Effector memory CD4-positive, alpha-beta T cell (primary cell): ENCODE results near the gene FGF8.

ENCODE experiments used
- DNase-seq, 3 donors: peaks; one replicate each; pipeline ENCODE4 v3.0.0-alpha.2; 2020
- H3K27ac ChIP-seq: 2 replicates; pipeline ENCODE4 v1.7.0; 2013; ENCODE audit warnings: mild to moderate bottlenecking, low read length, moderate library complexity; ENCODE audit not compliant: insufficient read depth, poor library complexity, severe bottlenecking
- H3K27me3 ChIP-seq: replicated peaks from 2 replicates; pipeline ENCODE4 v1.7.0; 2013; ENCODE audit warnings: mild to moderate bottlenecking, low read length; ENCODE audit not compliant: insufficient read depth, control insufficient read depth, poor library complexity, severe bottlenecking
- H3K36me3 ChIP-seq: 2 replicates; pipeline ENCODE4 v1.7.0; 2013; ENCODE audit warnings: mild to moderate bottlenecking, low read length, moderate library complexity; ENCODE audit not compliant: control insufficient read depth, insufficient read depth
- H3K4me1 ChIP-seq: 2 replicates; pipeline ENCODE4 v1.7.0; 2013; ENCODE audit warnings: low read length, mild to moderate bottlenecking; ENCODE audit not compliant: control insufficient read depth, insufficient read depth, poor library complexity, severe bottlenecking
- H3K4me3 ChIP-seq: 2 replicates; pipeline ENCODE4 v1.7.0; 2013; ENCODE audit warnings: low read length, low read depth, mild to moderate bottlenecking; ENCODE audit not compliant: insufficient read depth, poor library complexity, severe bottlenecking
- H3K9me3 ChIP-seq: 2 replicates; pipeline ENCODE4 v1.7.0; 2013; ENCODE audit warnings: mild to moderate bottlenecking, low read length, moderate library complexity; ENCODE audit not compliant: control insufficient read depth

The FGF8 gene

DNA sequence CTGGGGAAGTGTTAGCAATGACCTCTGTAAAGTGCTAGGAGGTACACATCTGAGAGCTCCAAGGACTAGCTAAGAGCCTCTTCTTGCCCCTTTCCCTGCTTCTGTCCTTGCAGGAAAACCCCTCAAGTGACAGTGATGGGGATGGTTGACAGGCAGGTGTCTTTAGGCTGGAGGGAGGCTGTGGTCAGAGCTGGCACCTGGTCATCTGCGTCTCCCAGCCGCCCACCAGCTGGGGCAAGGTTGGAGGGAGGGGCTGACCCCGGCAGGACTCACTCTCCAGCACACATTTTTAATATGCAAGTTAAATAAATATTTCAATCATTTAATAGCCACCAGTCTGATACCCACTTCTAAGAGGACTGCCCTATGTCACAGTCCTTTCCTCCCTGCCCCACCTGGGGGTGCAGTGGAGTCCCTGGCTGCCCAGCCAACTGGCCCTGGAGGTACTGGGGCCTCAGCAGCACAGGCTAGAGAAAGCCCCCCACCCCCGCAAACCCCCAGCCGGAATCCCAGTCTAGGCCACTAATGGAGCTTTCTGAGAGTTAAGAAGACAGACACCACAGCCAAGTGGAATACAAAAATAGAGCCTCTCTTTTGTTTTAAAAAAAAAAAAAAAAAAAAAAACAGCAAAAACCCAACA is 6.3 kb downstream of the FGF8 start:
- Histone ChIP-seq H3K27me3 (peaks cover 31% of the 10 kb centered on the region), H3K9me3 (no peaks in the 10 kb centered on the region)
- DNase-seq: no peak

DNA sequence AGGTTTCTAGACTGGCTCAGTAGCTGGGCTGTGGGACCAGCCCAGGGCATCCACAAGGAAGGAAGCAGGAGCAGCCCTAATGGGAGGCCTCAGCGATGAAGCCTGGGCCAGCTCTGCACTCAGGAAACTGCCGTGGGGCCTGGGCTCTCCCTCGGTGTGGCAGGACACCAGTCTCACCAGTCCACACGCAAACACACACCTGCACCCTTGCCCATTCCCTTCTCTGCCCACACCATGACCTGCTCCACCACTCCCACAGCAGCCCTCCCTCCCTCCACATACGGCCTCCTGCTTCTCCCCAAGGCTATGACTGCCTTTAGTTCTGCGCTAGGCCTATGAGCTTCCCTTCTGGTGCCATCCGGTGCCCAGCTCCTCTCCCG is 7.1 kb downstream of the FGF8 start:
- Histone ChIP-seq H3K4me3 (no peak overlapping the region), H3K9me3 (no peaks in the 10 kb centered on the region), H3K27ac (no peak overlapping the region), H3K4me1 (peaks cover 3% of the 10 kb centered on the region), H3K27me3 (peaks cover 22% of the 10 kb centered on the region), H3K36me3 (no peaks in the 10 kb centered on the region)
- no peak for DNase-seq

More for the DNA sequence above, 6.3 kb downstream of the FGF8 start:
- Histone ChIP-seq H3K27ac (no peak overlapping the region), H3K4me1 (peaks cover 9% of the 10 kb centered on the region), H3K36me3 (no peaks in the 10 kb centered on the region), H3K4me3 (no peak overlapping the region)

DNA sequence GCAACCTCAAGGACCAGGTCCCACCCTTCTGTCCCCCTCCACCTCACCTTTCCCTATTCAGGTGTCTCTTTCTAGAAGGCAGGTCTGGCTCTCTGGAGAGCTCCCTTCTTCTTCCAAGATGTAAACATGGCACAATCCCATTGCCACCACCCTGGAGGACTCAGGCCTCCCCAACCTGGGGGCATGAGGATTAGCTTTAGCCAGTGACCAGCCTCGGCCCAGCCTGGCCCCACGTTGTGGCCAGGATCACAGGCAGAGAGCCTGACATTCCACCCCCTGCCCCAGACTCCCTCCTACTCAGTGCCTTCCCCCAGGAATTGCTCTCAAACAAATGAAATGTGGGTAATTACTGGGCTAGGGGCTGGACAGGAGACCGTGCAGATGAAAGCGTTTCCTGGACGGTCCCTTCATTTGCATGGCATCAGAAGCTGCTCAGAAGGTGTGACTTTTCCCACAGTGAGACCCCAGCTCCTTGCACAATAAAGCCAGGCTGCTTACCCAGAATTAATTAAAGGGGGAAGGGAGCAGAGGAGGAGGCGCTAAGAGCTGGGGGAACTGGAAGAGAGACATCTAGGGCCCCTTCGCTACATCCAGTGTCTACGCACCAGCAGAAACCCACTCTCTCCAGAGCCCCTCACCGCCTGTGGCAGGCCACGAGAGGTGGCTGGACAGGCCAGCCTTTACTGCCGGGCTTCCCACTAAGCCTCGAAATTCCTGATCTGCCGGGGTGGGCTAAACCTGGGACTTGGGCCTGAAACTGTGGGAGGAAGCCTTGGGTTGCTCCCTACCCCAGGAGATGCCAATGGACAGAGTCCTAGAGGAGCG is 7.7 kb downstream of the FGF8 start:
- DNase-seq: no peak
- Histone ChIP-seq H3K4me1 (no peaks in the 10 kb centered on the region), H3K36me3 (no peaks in the 10 kb centered on the region), H3K4me3 (no peak overlapping the region), H3K27ac (no peak overlapping the region), H3K27me3 (peaks cover 16% of the 10 kb centered on the region), H3K9me3 (no peaks in the 10 kb centered on the region)

DNA sequence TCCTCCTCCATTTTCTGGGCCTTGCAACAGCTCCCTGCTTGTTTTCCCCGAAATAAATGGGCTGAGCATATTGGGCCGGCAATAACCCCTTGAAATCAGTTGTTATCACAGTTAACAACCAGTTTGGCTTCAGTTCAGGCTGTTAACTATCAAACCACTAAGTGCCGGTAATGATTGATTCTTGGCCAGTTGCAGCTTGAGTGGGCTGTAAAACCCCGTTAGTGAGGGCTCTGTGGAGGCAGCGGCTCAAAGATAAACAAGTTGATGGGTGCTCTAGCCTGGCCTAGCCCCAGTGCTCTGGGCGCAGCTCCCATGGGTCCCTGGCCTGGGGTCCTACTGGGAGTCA is 8.3 kb downstream of the FGF8 start:
- Histone ChIP-seq H3K27me3 (peaks cover 11% of the 10 kb centered on the region), H3K27ac (no peak overlapping the region), H3K9me3 (no peaks in the 10 kb centered on the region), H3K4me1 (no peaks in the 10 kb centered on the region), H3K36me3 (no peaks in the 10 kb centered on the region), H3K4me3 (no peak overlapping the region)
- no peak for DNase-seq

DNA sequence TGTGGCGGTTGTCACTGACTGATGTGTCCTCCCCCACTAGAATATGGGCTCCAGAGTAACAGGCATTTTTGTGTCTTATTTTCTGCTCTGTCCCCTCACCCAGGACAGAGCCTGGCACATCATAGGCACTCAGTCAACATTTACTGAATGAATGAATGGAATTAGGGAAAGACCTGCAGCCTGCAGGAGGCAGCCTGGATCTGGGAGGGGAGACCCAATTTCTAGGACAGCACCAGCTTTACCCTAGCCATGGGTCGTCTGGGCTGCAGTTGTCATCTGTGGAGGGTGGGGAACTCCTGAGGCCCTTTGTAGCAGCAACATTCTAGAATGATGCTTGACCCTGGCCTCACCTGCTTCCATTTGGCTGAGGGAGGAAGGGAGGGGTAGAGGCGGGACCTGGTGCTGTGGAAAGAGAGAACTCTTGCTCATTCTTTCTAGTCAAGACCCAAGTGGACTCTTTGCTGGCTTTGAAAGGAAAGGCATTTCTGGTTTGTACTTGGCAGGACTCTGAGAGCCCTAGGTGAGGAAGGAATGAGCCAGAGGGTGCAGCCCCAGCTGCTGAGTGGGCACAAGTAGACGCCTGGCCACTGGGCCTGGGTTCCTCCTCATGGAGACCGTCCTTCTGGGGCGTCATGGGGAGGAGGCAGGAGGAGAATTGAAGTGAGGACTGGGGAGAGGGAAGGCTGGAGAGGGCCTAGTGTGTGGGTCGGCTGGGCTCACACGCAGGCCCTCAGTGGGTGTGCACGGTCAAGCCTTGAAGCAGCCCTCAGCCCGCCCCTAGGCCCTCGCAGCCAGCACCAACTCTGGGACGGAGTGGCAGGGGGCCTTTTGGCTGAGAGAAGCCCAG is 8.9 kb downstream of the FGF8 start:
- Histone ChIP-seq H3K27ac (no peak overlapping the region), H3K4me1 (no peaks in the 10 kb centered on the region), H3K4me3 (no peak overlapping the region), H3K36me3 (no peaks in the 10 kb centered on the region), H3K9me3 (no peaks in the 10 kb centered on the region), H3K27me3 (peaks cover 9% of the 10 kb centered on the region)
- DNase-seq: no peak

DNA sequence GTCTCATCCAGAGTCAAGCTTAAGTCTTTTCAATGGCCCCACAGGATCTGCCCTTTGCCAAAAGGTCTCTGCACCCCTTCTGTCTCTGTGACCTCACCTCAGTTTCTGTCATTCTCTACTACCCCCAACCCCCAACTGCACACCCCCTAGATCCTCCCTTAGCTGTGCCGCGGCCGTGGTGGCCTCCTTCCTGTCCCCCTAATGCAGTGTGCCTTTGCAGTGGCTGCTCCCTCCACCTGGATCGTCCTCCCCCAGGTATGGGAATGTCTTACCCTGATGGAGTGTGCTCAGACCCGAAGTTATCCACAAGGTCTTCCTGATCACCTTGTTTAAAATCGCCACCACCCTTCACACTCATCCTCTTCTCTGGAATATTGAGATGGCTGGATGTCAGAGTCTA is 9.6 kb downstream of the FGF8 start:
- H3K27me3 ChIP-seq: peaks cover 2% of the 10 kb centered on the region
- H3K36me3 ChIP-seq: no peaks in the 10 kb centered on the region

DNA sequence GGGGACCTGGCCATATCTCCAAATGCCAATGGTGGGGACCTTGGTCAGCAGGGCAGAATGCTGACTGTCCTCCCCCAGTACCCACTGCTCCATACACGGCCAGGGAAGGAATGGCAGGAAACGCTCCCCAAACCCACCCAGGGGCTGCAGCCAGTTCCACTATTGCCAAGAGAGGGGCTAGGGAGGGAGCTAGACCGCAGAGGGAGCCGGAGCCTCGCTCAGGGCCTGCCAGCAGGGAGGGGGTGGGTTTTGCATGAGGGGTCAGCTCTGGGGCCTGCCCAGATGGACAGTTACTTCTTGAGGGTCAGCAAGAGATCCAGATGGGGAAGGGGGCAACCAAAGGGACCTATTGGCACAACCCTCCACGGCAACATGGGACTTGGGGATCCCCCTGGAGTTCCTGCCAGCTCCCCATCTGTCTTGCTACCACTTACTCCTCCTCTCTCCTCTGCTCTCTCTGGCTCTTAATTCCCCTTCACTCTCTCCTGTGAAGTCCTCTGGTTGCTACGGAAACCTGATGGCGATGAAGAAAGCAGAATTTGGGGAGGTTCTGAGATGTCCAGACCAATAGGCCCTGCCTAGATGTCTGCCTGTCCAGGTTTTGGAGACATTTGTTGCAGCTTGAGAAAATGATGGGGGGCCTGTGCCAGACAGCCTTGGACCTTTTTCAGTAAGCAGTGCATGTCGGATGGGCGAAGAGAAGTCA is 12.6 kb downstream of the FGF8 start:
- no peaks in the 10 kb centered on the region for H3K9me3 ChIP-seq
- DNase-seq: no peak
- H3K27ac ChIP-seq: no peak overlapping the region
- H3K4me3 ChIP-seq: no peak overlapping the region
- no peaks in the 10 kb centered on the region for H3K36me3 ChIP-seq
- H3K27me3 ChIP-seq: no peaks in the 10 kb centered on the region
- no peaks in the 10 kb centered on the region for H3K4me1 ChIP-seq

More for the DNA sequence above, 9.6 kb downstream of the FGF8 start:
- Histone ChIP-seq H3K4me3 (no peak overlapping the region), H3K9me3 (no peaks in the 10 kb centered on the region), H3K4me1 (no peaks in the 10 kb centered on the region), H3K27ac (no peak overlapping the region)
- no peak for DNase-seq

DNA sequence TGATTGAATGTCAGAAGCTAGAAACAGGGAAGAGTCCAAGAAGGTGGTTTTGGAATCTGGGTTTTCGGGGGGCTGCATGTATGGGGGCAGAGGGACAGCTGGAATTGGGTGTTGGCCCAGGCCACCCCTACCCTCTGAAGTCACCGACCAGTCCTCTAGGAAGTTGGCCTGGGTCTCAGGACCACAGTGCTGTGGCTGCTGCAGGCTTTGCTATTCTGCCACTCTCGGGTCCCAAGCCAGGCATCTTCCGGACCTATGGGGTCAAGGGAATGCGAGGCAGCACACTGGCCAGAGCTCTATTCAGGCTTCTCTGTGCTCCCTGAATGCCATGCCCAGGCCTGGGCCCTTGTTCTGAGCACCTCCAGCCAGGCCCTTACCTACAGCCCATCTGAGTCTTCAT is 13.2 kb downstream of the FGF8 start:
- no peak overlapping the region for H3K27ac ChIP-seq
- no peaks in the 10 kb centered on the region for H3K4me1 ChIP-seq
- H3K4me3 ChIP-seq: no peak overlapping the region
- H3K27me3 ChIP-seq: no peaks in the 10 kb centered on the region
- no peak for DNase-seq
- H3K36me3 ChIP-seq: no peaks in the 10 kb centered on the region
- no peaks in the 10 kb centered on the region for H3K9me3 ChIP-seq

DNA sequence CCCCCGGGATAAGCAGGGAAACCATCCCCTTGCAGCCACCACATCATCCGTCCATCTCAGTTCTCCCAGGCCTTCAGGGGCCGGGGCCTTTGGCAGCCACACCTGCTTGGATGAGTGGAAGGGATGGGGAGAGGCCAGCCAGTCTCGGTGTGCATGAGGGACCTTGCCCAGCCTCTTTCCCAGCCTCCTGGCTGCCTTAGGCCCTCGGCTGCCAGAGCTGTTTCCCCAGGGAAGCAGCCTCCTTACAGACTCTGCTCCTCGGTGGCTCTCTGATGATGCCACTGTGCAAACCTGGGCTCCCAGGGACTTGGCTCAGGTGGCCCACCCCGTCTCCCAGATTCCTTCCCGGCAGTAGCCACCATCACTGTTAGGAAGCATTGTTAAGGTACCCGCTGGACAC is 14.7 kb downstream of the FGF8 start:
- Histone ChIP-seq H3K4me1 (no peaks in the 10 kb centered on the region), H3K27ac (no peak overlapping the region), H3K27me3 (no peaks in the 10 kb centered on the region), H3K9me3 (no peaks in the 10 kb centered on the region), H3K36me3 (no peaks in the 10 kb centered on the region), H3K4me3 (no peak overlapping the region)
- DNase-seq: no peak
